Peyer's patch (tissue), 4 donors: ENCODE data around the gene ABCC5. TPM values are rescaled to one million over a fixed set of nuclear protein-coding genes. Genes with fewer than 3 reads are reported as not detected.
"Not testable (repeated sequence)": the region's sequence is repeated elsewhere in the genome, so short reads cannot be mapped to it uniquely, and the experiment has no call there.

Experiments used
- DNase-seq, 3 donors: peaks; one replicate each; pipeline ENCODE4 v3.0.0-alpha.2; 2017 to 2019
- H3K27ac ChIP-seq, 4 donors: fragments of 200-600 bp; sonication (generic); one replicate each; pipeline ENCODE4 v1.5.1; 2016 to 2019
- H3K27me3 ChIP-seq, 2 donors: fragments of 200-600 bp; sonication (generic); one replicate each; pipeline ENCODE4 v1.5.1; 2019
- H3K36me3 ChIP-seq, 3 donors: fragments of 200-600 bp; sonication (generic); one replicate each; pipeline ENCODE4 v1.5.1; 2016 to 2019
- H3K4me1 ChIP-seq, 4 donors: fragments of 200-600 bp; sonication (generic); one replicate each; pipeline ENCODE4 v1.5.1; 2016 to 2019
- H3K4me3 ChIP-seq, 4 donors: fragments of 200-600 bp; sonication (generic); 1 replicate in 3 of 4; 2 replicates in 1 of 4; pipeline ENCODE4 v1.5.1; 2016 to 2019; ENCODE audit warnings: mild to moderate bottlenecking in 1 of 4
- H3K9me3 ChIP-seq, 4 donors: fragments of 200-600 bp; sonication (generic); one replicate each; pipeline ENCODE4 v1.5.1; 2016 to 2019; ENCODE audit warnings: mild to moderate bottlenecking in 1 of 4
- POLR2A ChIP-seq, 2 donors: fragments of 450-650 bp; IDR thresholded peaks; one replicate each; pipeline ENCODE4 v1.5.1; 2017; ENCODE audit warnings: antibody characterized with exemption in 2 of 2, mild to moderate bottlenecking in 2 of 2, moderate library complexity in 2 of 2
- total RNA-seq, 4 donors: library from RNA; depleted of rRNA; stranded (reverse); fragments of >200 nt; gene quantifications; one replicate each; pipeline ENCODE4 v1.1.0, GENCODE V29; 2016
- TF ChIP-seq, protein P1 (sequence below), 6 experiments: fragments of 450-650 bp in 4 of 6; fragments of 200-600 bp in 2 of 6; sonication (generic) in 1 of 6; IDR thresholded peaks; one replicate each; pipeline ENCODE4 v1.5.1; 2017 to 2019; ENCODE audit warnings: antibody characterized with exemption in 6 of 6, mild to moderate bottlenecking in 3 of 6, moderate library complexity in 1 of 6

Gene ABCC5
- total RNA-seq, 4 donors from 2014 or later = 54.0 to 95.7 (median 82.1) TPM

DNA sequence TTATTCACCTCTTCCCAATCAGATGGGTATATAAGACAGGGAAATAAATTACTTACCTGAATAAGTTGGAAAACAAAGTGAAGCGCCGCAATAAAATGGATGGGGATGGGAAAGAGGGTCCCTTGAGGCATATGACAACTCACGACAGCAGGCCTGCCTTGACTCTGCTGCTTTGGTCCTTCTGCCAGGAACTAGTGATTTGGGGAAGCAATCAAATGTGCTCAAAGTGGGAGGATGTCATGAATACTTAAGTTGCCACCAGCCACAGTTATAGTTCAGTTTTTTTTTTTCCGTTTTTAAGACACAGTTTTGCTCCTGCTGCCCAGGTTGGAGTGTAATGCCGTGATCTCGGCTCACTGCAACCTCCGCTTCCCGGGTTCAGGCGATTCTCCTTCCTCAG is 137.6 kb downstream of the ABCC5 start:
- peaks cover 0 to 5% (median 0%) of the 10 kb centered on the region in 3 donors for H3K36me3 ChIP-seq
- TF ChIP-seq, protein P1, sequence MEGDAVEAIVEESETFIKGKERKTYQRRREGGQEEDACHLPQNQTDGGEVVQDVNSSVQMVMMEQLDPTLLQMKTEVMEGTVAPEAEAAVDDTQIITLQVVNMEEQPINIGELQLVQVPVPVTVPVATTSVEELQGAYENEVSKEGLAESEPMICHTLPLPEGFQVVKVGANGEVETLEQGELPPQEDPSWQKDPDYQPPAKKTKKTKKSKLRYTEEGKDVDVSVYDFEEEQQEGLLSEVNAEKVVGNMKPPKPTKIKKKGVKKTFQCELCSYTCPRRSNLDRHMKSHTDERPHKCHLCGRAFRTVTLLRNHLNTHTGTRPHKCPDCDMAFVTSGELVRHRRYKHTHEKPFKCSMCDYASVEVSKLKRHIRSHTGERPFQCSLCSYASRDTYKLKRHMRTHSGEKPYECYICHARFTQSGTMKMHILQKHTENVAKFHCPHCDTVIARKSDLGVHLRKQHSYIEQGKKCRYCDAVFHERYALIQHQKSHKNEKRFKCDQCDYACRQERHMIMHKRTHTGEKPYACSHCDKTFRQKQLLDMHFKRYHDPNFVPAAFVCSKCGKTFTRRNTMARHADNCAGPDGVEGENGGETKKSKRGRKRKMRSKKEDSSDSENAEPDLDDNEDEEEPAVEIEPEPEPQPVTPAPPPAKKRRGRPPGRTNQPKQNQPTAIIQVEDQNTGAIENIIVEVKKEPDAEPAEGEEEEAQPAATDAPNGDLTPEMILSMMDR (IDR thresholded peaks at IDR 0.05) = no peak
- TF ChIP-seq POLR2A (IDR thresholded peaks at IDR 0.05) = no peak
- H3K9me3 ChIP-seq = no peaks in the 10 kb centered on the region
- no peak overlapping the region for H3K4me3 ChIP-seq
- no peaks in the 10 kb centered on the region for H3K27me3 ChIP-seq
- DNase-seq = no peak
- peaks cover 0 to 18% (median 9%) of the 10 kb centered on the region in 4 donors for H3K4me1 ChIP-seq
- no peak overlapping the region for H3K27ac ChIP-seq

DNA sequence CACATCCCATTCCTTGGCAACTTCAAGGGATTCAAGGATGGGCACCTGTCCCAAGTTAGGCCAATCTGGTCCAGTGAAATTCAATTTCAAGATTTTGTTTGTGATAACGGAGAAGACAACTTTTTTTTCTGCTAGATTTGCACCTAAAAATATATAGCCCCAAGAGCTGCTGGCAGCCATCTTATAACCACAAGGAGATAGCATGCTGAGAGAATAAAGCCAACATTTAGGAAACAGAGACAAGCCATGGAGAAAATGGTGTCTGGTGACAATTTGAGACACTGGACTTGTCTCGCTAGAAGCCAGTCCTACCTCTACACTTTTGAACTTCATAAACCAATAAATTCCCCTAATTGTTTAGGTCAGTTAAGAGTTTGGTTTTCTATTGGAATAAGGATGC is 138.4 kb downstream of the ABCC5 start:
- TF ChIP-seq, protein P1 (IDR thresholded peaks at IDR 0.05) = no peak
- TF ChIP-seq POLR2A (IDR thresholded peaks at IDR 0.05) = no peak
- Histone ChIP-seq H3K27me3 (no peaks in the 10 kb centered on the region), H3K9me3 (no peaks in the 10 kb centered on the region), H3K4me1 (peaks cover 0 to 18% (median 8%) of the 10 kb centered on the region in 4 donors), H3K27ac (no peak overlapping the region), H3K4me3 (no peak overlapping the region), H3K36me3 (peaks cover 0 to 5% (median 0%) of the 10 kb centered on the region in 3 donors)
- no peak for DNase-seq

- no peaks in the 10 kb centered on the region for H3K9me3 ChIP-seq
- TF ChIP-seq, protein P1 (IDR thresholded peaks at IDR 0.05) = no peak
- no peak for TF ChIP-seq POLR2A (IDR thresholded peaks at IDR 0.05)
- DNase-seq = no peak
- H3K4me1 ChIP-seq = peaks cover 0 to 7% (median under 1%) of the 10 kb centered on the region in 4 donors
- H3K27me3 ChIP-seq = no peaks in the 10 kb centered on the region
- no peak overlapping the region for H3K27ac ChIP-seq
- H3K36me3 ChIP-seq = peaks cover 0 to 5% (median 0%) of the 10 kb centered on the region in 3 donors
- H3K4me3 ChIP-seq = no peak overlapping the region
Measured at GRCh38 chr3:183878071-183878470, 139.6 kb downstream of the ABCC5 start.

- not testable (repeated sequence) for H3K9me3 ChIP-seq, H3K27ac ChIP-seq, H3K4me3 ChIP-seq, H3K4me1 ChIP-seq, H3K27me3 ChIP-seq, DNase-seq, H3K36me3 ChIP-seq
Measured at GRCh38 chr3:183877227-183877626, 140.5 kb downstream of the ABCC5 start.

GRCh38 chr3:183875411-183875810 is 142.3 kb downstream of the ABCC5 start:
- Histone ChIP-seq H3K9me3 (no peaks in the 10 kb centered on the region), H3K36me3 (peaks cover 0 to 5% (median 0%) of the 10 kb centered on the region in 3 donors), H3K27me3 (no peaks in the 10 kb centered on the region), H3K27ac (no peak overlapping the region), H3K4me3 (no peak overlapping the region), H3K4me1 (no peaks in the 10 kb centered on the region)
- DNase-seq = no peak
- TF ChIP-seq, protein P1 (IDR thresholded peaks at IDR 0.05) = no peak
- no peak for TF ChIP-seq POLR2A (IDR thresholded peaks at IDR 0.05)

DNA sequence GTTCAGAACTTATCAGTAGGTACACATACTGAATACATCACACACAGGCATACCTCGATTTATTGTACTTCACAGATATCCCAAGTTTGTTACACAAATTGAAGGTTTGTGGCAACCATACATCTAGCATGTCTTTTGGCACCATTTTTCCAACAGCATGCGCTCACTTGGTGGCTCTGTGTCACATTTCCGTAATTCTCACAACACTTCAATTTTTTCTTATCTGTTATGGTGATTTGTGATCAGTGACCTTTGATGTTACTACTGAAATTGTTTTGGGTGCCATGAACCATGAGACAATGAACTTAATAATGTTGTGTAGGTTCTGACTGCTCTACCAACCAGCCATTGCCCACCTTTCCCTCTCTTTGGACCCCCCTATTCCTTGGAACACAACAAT is 143.8 kb downstream of the ABCC5 start:
- Histone ChIP-seq H3K9me3 (no peaks in the 10 kb centered on the region), H3K36me3 (peaks cover 0 to 5% (median 0%) of the 10 kb centered on the region in 3 donors), H3K4me1 (no peaks in the 10 kb centered on the region), H3K27me3 (no peaks in the 10 kb centered on the region), H3K27ac (no peak overlapping the region), H3K4me3 (no peak overlapping the region)
- TF ChIP-seq, protein P1 (IDR thresholded peaks at IDR 0.05) = no peak
- no peak for TF ChIP-seq POLR2A (IDR thresholded peaks at IDR 0.05)
- DNase-seq = no peak
